Keratinocyte (primary cell): ENCODE measurements around the gene NLGN4Y.

Experiments used
- CTCF ChIP-seq, 3 experiments: IDR thresholded peaks in 1 of 3; conservative IDR thresholded peaks in 1 of 3; optimal IDR thresholded peaks in 1 of 3; 2 replicates in 2 of 3; 3 replicates in 1 of 3; pipeline versions ENCODE3 to v1.5.1; 2011; ENCODE audit warnings: low read length in 3 of 3, mild to moderate bottlenecking in 3 of 3, moderate library complexity in 2 of 3, control low read depth in 1 of 3, inconsistent platforms in 1 of 3; ENCODE audit not compliant: insufficient read depth in 2 of 3; ENCODE audit errors: extremely low read depth in 1 of 3
- EZH2 ChIP-seq: IDR thresholded peaks from one replicate; pipeline ENCODE4 v1.6.1; 2012; ENCODE audit warnings: inconsistent platforms, mild to moderate bottlenecking, low read length, moderate library complexity

DNA sequence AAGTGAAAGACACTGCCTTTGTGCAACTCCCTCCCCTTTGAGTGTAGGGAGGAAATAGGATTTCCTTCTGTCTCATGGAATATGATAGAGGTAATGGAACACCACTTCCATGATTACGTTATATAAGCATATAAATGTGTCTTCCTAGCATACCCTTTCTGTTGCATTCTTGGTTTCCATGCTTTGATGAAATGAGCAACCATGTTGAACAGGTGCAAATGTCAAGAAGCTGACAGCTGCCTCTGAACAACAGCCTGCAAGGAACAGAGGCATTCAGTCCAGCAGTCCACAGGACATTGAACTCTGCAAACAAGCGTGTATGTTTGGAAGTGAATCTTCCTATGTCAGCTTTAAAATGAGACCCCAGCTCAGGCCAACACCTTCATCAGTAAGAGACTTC lies 117.5 kb downstream of the NLGN4Y start:
- TF ChIP-seq CTCF (optimal IDR thresholded peaks at IDR 0.05 in 1 of 3, IDR thresholded peaks at IDR 0.05 in 1 of 3, conservative IDR thresholded peaks at IDR 0.05 in 1 of 3; ENCODE audit: extremely low read depth in 1 of 3, insufficient read depth in 2 of 3, low read length in 3 of 3), result no peak
- TF ChIP-seq EZH2, result no peak
